Neural progenitor cell (in vitro differentiated cells): ENCODE data around the gene BPNT1.

Experiments
- EZH2 ChIP-seq: fragments of 200-600 bp; sonication (generic); IDR thresholded peaks from 2 replicates; pipeline ENCODE4 v1.6.1; 2017; ENCODE audit warnings: antibody characterized with exemption, mild to moderate bottlenecking, moderate library complexity
- TF ChIP-seq, protein P1 (sequence below): fragments of 200-600 bp; sonication (generic); IDR thresholded peaks from 2 replicates; pipeline ENCODE4 v1.5.1; 2017; ENCODE audit warnings: antibody characterized with exemption, mild to moderate bottlenecking

DNA sequence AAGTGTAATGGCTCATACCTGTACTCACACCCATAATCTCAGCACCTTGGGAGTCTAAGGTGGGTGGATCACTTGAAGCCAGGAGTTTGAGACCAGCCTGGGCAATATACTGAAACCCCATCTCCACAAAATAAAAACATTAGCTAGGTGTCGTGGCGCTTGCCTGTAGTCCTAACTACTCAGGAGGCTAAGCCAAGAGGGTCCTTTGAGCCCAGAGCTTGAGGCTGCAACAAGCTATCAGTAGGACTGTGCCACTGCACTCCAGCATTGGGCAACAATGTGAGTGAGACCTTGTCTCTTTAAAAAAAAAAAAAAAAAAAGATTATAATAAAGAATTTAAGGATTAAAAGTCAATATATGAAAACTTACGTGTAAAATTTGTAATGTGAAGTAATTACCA, 11.7 kb downstream of the BPNT1 start:
- TF ChIP-seq, protein P1, sequence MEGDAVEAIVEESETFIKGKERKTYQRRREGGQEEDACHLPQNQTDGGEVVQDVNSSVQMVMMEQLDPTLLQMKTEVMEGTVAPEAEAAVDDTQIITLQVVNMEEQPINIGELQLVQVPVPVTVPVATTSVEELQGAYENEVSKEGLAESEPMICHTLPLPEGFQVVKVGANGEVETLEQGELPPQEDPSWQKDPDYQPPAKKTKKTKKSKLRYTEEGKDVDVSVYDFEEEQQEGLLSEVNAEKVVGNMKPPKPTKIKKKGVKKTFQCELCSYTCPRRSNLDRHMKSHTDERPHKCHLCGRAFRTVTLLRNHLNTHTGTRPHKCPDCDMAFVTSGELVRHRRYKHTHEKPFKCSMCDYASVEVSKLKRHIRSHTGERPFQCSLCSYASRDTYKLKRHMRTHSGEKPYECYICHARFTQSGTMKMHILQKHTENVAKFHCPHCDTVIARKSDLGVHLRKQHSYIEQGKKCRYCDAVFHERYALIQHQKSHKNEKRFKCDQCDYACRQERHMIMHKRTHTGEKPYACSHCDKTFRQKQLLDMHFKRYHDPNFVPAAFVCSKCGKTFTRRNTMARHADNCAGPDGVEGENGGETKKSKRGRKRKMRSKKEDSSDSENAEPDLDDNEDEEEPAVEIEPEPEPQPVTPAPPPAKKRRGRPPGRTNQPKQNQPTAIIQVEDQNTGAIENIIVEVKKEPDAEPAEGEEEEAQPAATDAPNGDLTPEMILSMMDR = no peak
- no peak for TF ChIP-seq EZH2
